Thyroid gland (tissue), 4 donors: ENCODE results near the gene VWDE. TPM values are rescaled to one million over a fixed set of nuclear protein-coding genes. Genes with fewer than 3 reads are reported as not detected.

Experiments
- DNase-seq, 2 donors: peaks; one replicate each; pipeline ENCODE4 v3.0.0-alpha.2; 2019
- H3K27ac ChIP-seq, 3 donors: fragments of 200-600 bp; sonication (generic); 1 replicate in 2 of 3; 2 replicates in 1 of 3; pipeline ENCODE4 v1.5.1; 2016 to 2019; ENCODE audit warnings: mild to moderate bottlenecking in 1 of 3, moderate library complexity in 1 of 3
- H3K27me3 ChIP-seq: fragments of 200-600 bp; sonication (generic); one replicate; pipeline ENCODE4 v1.5.1; 2019
- H3K36me3 ChIP-seq, 2 donors: fragments of 200-600 bp; sonication (generic); one replicate each; pipeline ENCODE4 v1.5.1; 2016 to 2019
- H3K4me1 ChIP-seq, 2 donors: fragments of 200-600 bp; sonication (generic); one replicate each; pipeline ENCODE4 v1.5.1; 2017 to 2019
- H3K4me3 ChIP-seq, 3 donors: fragments of 200-600 bp; sonication (generic); replicated peaks in 1 of 3; 1 replicate in 2 of 3; 2 replicates in 1 of 3; pipeline ENCODE4 v1.5.1; 2016; ENCODE audit warnings: mild to moderate bottlenecking in 1 of 3
- H3K9me3 ChIP-seq: fragments of 200-600 bp; sonication (generic); one replicate; pipeline ENCODE4 v1.5.1; 2017
- CTCF ChIP-seq, 6 experiments: fragments of 200-600 bp in 3 of 6; fragments of 450-650 bp in 3 of 6; sonication (generic) in 3 of 6; IDR thresholded peaks; one replicate each; pipeline ENCODE4 v1.5.1; 2016 to 2019; ENCODE audit warnings: antibody characterized with exemption in 6 of 6, mild to moderate bottlenecking in 2 of 6, inconsistent platforms in 1 of 6, moderate library complexity in 1 of 6
- POLR2A ChIP-seq, 2 donors: fragments of 450-650 bp; IDR thresholded peaks; one replicate each; pipeline ENCODE4 v1.6.1; 2017; ENCODE audit warnings: antibody characterized with exemption in 2 of 2, mild to moderate bottlenecking in 2 of 2, moderate library complexity in 1 of 2
- WGBS, 2 donors: methylation state at CpG; one replicate each; pipeline ENCODE4 v1.1.5; 2017; 5-methylcytosine and 5-hydroxymethylcytosine counted together
- intact Hi-C: fragments of 100-400 bp; cut with DNase I; formaldehyde crosslinking; loops from one replicate; pipeline ENCODE4 v1.15.1; 2023
- total RNA-seq, 4 donors: library from RNA; depleted of rRNA; stranded (reverse); fragments of >200 nt; gene quantifications; one replicate each; pipeline ENCODE4 v1.2.3, GENCODE V29; 2016

Gene VWDE
- total RNA-seq, 4 donors from 2014 or later, result 2.7 to 15.1 (median 9.7) TPM

DNA sequence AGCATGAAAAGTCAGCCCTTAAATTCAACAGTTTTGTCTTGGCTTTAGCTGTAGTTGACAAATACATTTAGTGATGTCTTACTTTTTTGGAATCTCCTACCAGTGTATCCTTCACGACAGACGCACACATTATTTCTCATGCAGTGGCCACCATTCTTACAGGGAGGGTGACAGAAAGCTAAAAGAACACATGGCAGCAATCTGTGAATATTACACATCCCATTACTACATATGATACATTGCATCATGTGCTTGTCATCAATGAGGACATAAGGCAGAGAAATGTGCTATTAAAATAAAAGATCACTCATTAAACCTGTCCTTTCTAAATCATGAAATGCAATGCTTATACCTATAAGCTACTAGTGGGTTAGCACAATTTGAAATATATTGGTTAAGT, 66.6 kb downstream of the VWDE start:
- no peak for TF ChIP-seq POLR2A (IDR thresholded peaks at IDR 0.05)
- no peak for TF ChIP-seq CTCF (IDR thresholded peaks at IDR 0.05)
- Histone ChIP-seq H3K36me3 (no peaks in the 10 kb centered on the region), H3K27me3 (no peaks in the 10 kb centered on the region), H3K4me1 (no peaks in the 10 kb centered on the region), H3K4me3 (no peak overlapping the region), H3K9me3 (no peaks in the 10 kb centered on the region), H3K27ac (no peak overlapping the region)
- 86 to 95% methylated on average over 2 of the region's 2 CpGs for WGBS, 2 donors
- DNase-seq, result no peak
- intact Hi-C loops, result no loop called here

- H3K4me1 ChIP-seq, result no peaks in the 10 kb centered on the region
- H3K27me3 ChIP-seq, result no peaks in the 10 kb centered on the region
- intact Hi-C loops, result loop anchor here (10.0 kb wide), 2 partner anchors 264 to 494 kb away; partner anchors contain the start of gene THSD7A
- WGBS, 2 donors, result 64 to 79% methylated on average over 6 of the region's 6 CpGs
- no peaks in the 10 kb centered on the region for H3K9me3 ChIP-seq
- TF ChIP-seq CTCF (IDR thresholded peaks at IDR 0.05) (no peak), POLR2A (IDR thresholded peaks at IDR 0.05) (no peak)
- H3K4me3 ChIP-seq, result no peak overlapping the region
- no peaks in the 10 kb centered on the region for H3K36me3 ChIP-seq
- no peak overlapping the region for H3K27ac ChIP-seq
- no peak for DNase-seq
These were observed 74.5 kb downstream of the VWDE start for GRCh38 chr7:12328888-12329770.

- Histone ChIP-seq H3K4me1 (no peaks in the 10 kb centered on the region), H3K27me3 (no peaks in the 10 kb centered on the region), H3K27ac (no peak overlapping the region), H3K4me3 (no peak overlapping the region), H3K9me3 (no peaks in the 10 kb centered on the region), H3K36me3 (no peaks in the 10 kb centered on the region)
- intact Hi-C loops, result loop anchor here (10.0 kb wide), 2 partner anchors 263 to 493 kb away; partner anchors contain the start of gene THSD7A
- TF ChIP-seq POLR2A (IDR thresholded peaks at IDR 0.05) (no peak), CTCF (IDR thresholded peaks at IDR 0.05) (no peak)
- WGBS, 2 donors, result 93 to 96% methylated on average over 3 of the region's 3 CpGs
- no peak for DNase-seq
These were observed 75.7 kb downstream of the VWDE start for GRCh38 chr7:12327922-12328321.

- H3K36me3 ChIP-seq, result no peaks in the 10 kb centered on the region
- TF ChIP-seq CTCF (IDR thresholded peaks at IDR 0.05) (no peak), POLR2A (IDR thresholded peaks at IDR 0.05) (no peak)
- no peaks in the 10 kb centered on the region for H3K27me3 ChIP-seq
- H3K9me3 ChIP-seq, result no peaks in the 10 kb centered on the region
- intact Hi-C loops, result loop anchor here (10.0 kb wide), 2 partner anchors 261 to 491 kb away; partner anchors contain the start of gene THSD7A
- DNase-seq, result no peak
- no peak overlapping the region for H3K4me3 ChIP-seq
- H3K4me1 ChIP-seq, result no peaks in the 10 kb centered on the region
- H3K27ac ChIP-seq, result no peak overlapping the region
These were observed 78.0 kb downstream of the VWDE start for GRCh38 chr7:12325646-12326045.

GRCh38 chr7:12323415-12323814, 80.2 kb downstream of the VWDE start:
- Histone ChIP-seq H3K4me3 (no peak overlapping the region), H3K27me3 (no peaks in the 10 kb centered on the region), H3K9me3 (no peaks in the 10 kb centered on the region), H3K27ac (no peak overlapping the region), H3K36me3 (no peaks in the 10 kb centered on the region), H3K4me1 (no peaks in the 10 kb centered on the region)
- TF ChIP-seq POLR2A (IDR thresholded peaks at IDR 0.05), result no peak
- intact Hi-C loops, result loop anchor here (10.0 kb wide), 2 partner anchors 259 to 489 kb away; partner anchors contain the start of gene THSD7A
- no peak for DNase-seq
- WGBS, 2 donors, result 71 to 77% methylated on average over 10 of the region's 10 CpGs
